Stomach (tissue), 9 donors: ENCODE results near the gene INF2. TPM values are rescaled to one million over a fixed set of nuclear protein-coding genes. Genes with fewer than 3 reads are reported as not detected.
A peak's percentile ranks its signal among the peaks of the same experiment; 100 is the strongest.

Experiments used
- DNase-seq, 2 donors: peaks; one replicate each; pipeline versions ENCODE4 v3.0.0 to v3.0.0-alpha.2; 2013 to 2019
- H3K27ac ChIP-seq, 5 donors: fragments of 200-600 bp in 4 of 5; sonication (generic) in 4 of 5; one replicate each; pipeline ENCODE4 v1.5.1; 2013 to 2019; ENCODE audit warnings: mild to moderate bottlenecking in 1 of 5, moderate library complexity in 1 of 5
- H3K27me3 ChIP-seq, 3 donors: fragments of 200-600 bp; sonication (generic); one replicate each; pipeline ENCODE4 v1.5.1; 2017 to 2019; ENCODE audit warnings: mixed run types in 1 of 3
- H3K36me3 ChIP-seq, 4 donors: fragments of 200-600 bp; sonication (generic); 1 replicate in 3 of 4; 2 replicates in 1 of 4; pipeline ENCODE4 v1.5.1; 2016 to 2019
- H3K4me1 ChIP-seq, 4 donors: fragments of 200-600 bp; sonication (generic); one replicate each; pipeline ENCODE4 v1.5.1; 2016 to 2019
- H3K4me3 ChIP-seq, 4 donors: fragments of 200-600 bp; sonication (generic) in 3 of 4; one replicate each; pipeline ENCODE4 v1.5.1; 2016 to 2019; ENCODE audit warnings: mild to moderate bottlenecking in 1 of 4
- H3K9me3 ChIP-seq, 4 donors: fragments of 200-600 bp; sonication (generic); one replicate each; pipeline ENCODE4 v1.5.1; 2016 to 2019
- EP300 ChIP-seq: sonication (generic); formaldehyde crosslinking; IDR thresholded peaks from one replicate; pipeline ENCODE4 v1.6.1; 2017; ENCODE audit warnings: antibody characterized with exemption
- POLR2A ChIP-seq, 4 donors: fragments of 450-650 bp; IDR thresholded peaks; one replicate each; pipeline ENCODE4 v1.6.1; 2016; ENCODE audit warnings: antibody characterized with exemption in 4 of 4, control low read depth in 2 of 4, mild to moderate bottlenecking in 1 of 4, moderate library complexity in 1 of 4
- POLR2AphosphoS5 ChIP-seq, 3 donors: sonication (generic); formaldehyde crosslinking; IDR thresholded peaks; one replicate each; pipeline ENCODE4 v1.6.1; 2016; ENCODE audit warnings: antibody characterized with exemption in 3 of 3
- WGBS, 5 donors: extraction: QIAGEN DNeasy Blood & Tissue Kit in 3 of 5; methylation state at CpG; one replicate each; pipeline versions ENCODE4 v1.1.5 to v1.1.7; 2013 to 2018; 5-methylcytosine and 5-hydroxymethylcytosine counted together
- intact Hi-C: fragments of 100-400 bp; cut with DNase I; formaldehyde crosslinking; loops from one replicate; pipeline ENCODE4 v1.15.1; 2023; ENCODE audit warnings: low total_unique reads
- polyA plus RNA-seq, 3 donors: library from polyadenylated mRNA; stranded (reverse); fragments of 200-250 nt; gene quantifications; one replicate each; pipeline ENCODE4 v1.2.3, GENCODE V29; 2013
- total RNA-seq, 5 donors: library from RNA; depleted of rRNA; stranded (reverse); fragments of >200 nt; gene quantifications; one replicate each; pipeline versions ENCODE4 v1.1.0 to v1.2.3, GENCODE V29; 2014 to 2016
- TF ChIP-seq, protein P1 (sequence below), 7 experiments: fragments of 450-650 bp in 4 of 7; fragments of 200-600 bp in 3 of 7; sonication (generic) in 3 of 7; IDR thresholded peaks; one replicate each; pipeline ENCODE4 v1.5.1; 2016 to 2019; ENCODE audit warnings: antibody characterized with exemption in 7 of 7, control low read depth in 2 of 7, mild to moderate bottlenecking in 1 of 7
- donor health status: healthy with polysubstance abuse.
- donor health status: Bipolar disorder and iron deficiency.
- donor health status: healthy.

Gene INF2
- total and polyA plus RNA-seq, 8 donors, result 45.9 to 385 (median 146) TPM

DNA sequence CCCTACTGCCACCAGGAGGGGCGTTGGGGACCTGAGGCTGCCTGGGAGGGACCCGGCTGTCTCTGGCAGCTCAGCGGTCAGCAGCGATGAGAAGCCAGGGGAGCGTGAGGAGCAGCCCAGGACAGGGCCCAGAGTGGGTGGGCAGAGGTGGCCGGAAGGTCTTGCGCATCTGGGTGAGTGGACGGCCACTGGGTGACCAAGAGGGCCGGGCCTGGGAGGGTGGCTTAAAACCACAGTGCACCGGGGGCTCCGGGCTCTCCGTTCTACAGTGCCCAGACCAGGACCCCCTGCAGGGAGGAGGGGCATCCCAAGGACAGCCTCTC, 10.0 kb downstream of the INF2 start:
- intact Hi-C loops, result no loop called here
- H3K4me3 ChIP-seq, result peak overlapping the region in 3 of 4 donors; percentile 2 to 13 (median 3)
- H3K36me3 ChIP-seq, result peaks cover 26 to 51% (median 42%) of the 10 kb centered on the region in 4 donors
- peaks cover 46 to 71% (median 61%) of the 10 kb centered on the region in 4 donors for H3K4me1 ChIP-seq
- H3K27me3 ChIP-seq, result no peaks in the 10 kb centered on the region
- 73 to 89% (median 86%) methylated on average over 7 to 12 of the region's 12 CpGs for WGBS, 5 donors
- TF ChIP-seq EP300 (no peak), POLR2AphosphoS5 (IDR thresholded peaks at IDR 0.05) (no peak), POLR2A (IDR thresholded peaks at IDR 0.05) (no peak)
- TF ChIP-seq, protein P1, sequence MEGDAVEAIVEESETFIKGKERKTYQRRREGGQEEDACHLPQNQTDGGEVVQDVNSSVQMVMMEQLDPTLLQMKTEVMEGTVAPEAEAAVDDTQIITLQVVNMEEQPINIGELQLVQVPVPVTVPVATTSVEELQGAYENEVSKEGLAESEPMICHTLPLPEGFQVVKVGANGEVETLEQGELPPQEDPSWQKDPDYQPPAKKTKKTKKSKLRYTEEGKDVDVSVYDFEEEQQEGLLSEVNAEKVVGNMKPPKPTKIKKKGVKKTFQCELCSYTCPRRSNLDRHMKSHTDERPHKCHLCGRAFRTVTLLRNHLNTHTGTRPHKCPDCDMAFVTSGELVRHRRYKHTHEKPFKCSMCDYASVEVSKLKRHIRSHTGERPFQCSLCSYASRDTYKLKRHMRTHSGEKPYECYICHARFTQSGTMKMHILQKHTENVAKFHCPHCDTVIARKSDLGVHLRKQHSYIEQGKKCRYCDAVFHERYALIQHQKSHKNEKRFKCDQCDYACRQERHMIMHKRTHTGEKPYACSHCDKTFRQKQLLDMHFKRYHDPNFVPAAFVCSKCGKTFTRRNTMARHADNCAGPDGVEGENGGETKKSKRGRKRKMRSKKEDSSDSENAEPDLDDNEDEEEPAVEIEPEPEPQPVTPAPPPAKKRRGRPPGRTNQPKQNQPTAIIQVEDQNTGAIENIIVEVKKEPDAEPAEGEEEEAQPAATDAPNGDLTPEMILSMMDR (IDR thresholded peaks at IDR 0.05), result no peak
- H3K9me3 ChIP-seq, result no peaks in the 10 kb centered on the region
- H3K27ac ChIP-seq, result peak overlapping the region in 4 of 5 donors; percentile 21 to 78 (median 47)
- DNase-seq, result no peak

DNA sequence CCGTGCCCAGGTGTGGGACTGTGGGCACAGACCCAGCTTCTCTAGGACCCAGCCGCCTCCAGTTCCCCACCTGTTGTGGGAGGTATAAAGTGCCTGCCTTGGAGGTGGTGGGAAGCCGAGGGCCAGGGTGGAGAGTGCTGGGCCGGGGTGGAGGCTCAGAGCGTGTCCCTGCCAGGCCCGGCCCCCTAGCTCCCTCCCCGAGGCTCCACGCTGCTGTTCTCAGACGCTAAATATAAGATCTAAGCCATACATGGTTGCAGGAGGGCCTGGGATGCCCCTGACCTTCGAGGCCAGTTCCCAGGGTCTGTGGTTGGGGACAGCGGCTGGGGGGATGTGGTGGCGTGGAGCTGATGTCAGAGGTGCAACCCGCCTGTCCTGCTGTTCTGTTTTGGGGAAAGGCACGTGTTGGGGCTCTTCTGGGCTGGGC, 10.8 kb downstream of the INF2 start:
- no peaks in the 10 kb centered on the region for H3K9me3 ChIP-seq
- H3K4me1 ChIP-seq, result peaks cover 37 to 62% (median 53%) of the 10 kb centered on the region in 4 donors
- no peak for TF ChIP-seq POLR2A (IDR thresholded peaks at IDR 0.05)
- peak overlapping the region in 3 of 5 donors; percentile 14 to 42 (median 24) for H3K27ac ChIP-seq
- no peak for DNase-seq
- intact Hi-C loops, result no loop called here
- 55 to 75% (median 74%) methylated on average over 7 to 14 of the region's 14 CpGs for WGBS, 5 donors
- no peaks in the 10 kb centered on the region for H3K27me3 ChIP-seq
- peaks cover 29 to 60% (median 51%) of the 10 kb centered on the region in 4 donors for H3K36me3 ChIP-seq
- peak overlapping the region in 1 of 4 donors; percentile 13 for H3K4me3 ChIP-seq

DNA sequence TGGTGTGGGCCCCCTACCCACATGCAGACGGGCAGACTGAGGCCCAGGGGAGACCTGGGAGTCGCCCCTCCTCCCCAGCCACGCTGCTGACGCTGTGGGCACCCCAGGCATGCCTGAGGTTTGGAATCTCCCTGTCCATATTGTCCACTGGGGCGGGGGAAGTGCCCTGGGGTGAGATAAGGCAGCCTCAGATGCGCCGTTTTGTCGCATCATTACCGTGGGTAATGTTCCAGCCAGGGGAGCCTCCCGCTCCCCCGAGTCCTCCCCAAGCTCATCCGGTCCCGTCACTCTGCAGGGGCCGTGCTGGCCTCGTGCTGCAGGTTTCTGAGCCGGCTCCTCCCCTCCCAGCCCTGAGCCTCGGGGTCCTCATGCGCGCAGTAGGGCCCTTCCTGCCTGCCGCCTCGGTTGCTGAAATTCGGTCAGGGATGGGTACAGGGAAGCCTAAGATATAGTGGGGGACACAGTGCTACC, 11.4 kb downstream of the INF2 start:
- whole genome bisulfite sequencing, 5 donors, result 77 to 82% (median 80%) methylated on average over 21 to 22 of the region's 22 CpGs
- H3K4me1 ChIP-seq, result peaks cover 32 to 57% (median 47%) of the 10 kb centered on the region in 4 donors
- H3K4me3 ChIP-seq, result no peak overlapping the region
- no peaks in the 10 kb centered on the region for H3K27me3 ChIP-seq
- TF ChIP-seq, protein P1 (IDR thresholded peaks at IDR 0.05), result no peak
- no peak for TF ChIP-seq EP300
- TF ChIP-seq POLR2AphosphoS5 (IDR thresholded peaks at IDR 0.05), result no peak
- DNase-seq, result no peak
- no peaks in the 10 kb centered on the region for H3K9me3 ChIP-seq
- H3K36me3 ChIP-seq, result peaks cover 29 to 65% (median 56%) of the 10 kb centered on the region in 4 donors
- intact Hi-C loops, result no loop called here
- H3K27ac ChIP-seq, result peak overlapping the region in 2 of 5 donors; percentile 14 to 24

DNA sequence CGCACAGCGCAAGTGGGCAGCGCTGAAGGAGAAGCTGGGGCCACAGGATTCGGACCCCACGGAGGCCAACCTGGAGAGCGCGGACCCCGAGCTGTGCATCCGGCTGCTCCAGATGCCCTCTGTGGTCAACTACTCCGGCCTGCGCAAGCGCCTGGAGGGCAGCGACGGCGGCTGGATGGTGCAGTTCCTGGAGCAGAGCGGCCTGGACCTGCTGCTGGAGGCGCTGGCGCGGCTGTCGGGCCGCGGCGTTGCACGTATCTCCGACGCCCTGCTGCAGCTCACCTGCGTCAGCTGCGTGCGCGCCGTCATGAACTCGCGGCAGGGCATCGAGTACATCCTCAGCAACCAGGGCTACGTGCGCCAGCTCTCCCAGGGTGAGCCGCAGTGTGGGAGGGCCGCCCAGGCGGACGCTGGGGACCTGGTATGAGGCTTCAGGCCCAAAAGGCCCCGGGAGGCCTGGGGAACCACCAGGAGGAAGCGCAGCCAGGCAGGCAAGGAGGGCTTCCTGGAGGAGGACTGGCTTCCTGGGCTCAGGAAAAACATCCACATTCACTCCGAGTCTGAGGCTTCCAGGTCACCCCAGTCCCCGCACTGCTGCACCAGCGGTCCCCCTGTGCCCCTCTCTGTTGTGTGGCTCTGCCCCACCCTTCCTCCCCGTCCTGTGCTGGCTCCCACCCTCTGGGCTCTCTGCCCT, 12.1 kb downstream of the INF2 start:
- 90 to 95% (median 92%) methylated on average over 40 to 46 of the region's 46 CpGs for WGBS, 5 donors
- Histone ChIP-seq H3K27ac (peak overlapping the region in 1 of 5 donors; percentile 24), H3K27me3 (no peaks in the 10 kb centered on the region), H3K4me1 (peaks cover 24 to 50% (median 40%) of the 10 kb centered on the region in 4 donors), H3K36me3 (peaks cover 29 to 65% (median 59%) of the 10 kb centered on the region in 4 donors), H3K4me3 (no peak overlapping the region), H3K9me3 (no peaks in the 10 kb centered on the region)
- intact Hi-C loops, result no loop called here
- TF ChIP-seq POLR2AphosphoS5 (IDR thresholded peaks at IDR 0.05) (no peak), POLR2A (IDR thresholded peaks at IDR 0.05) (no peak), EP300 (no peak)
- TF ChIP-seq, protein P1 (IDR thresholded peaks at IDR 0.05), result no peak
- no peak for DNase-seq

DNA sequence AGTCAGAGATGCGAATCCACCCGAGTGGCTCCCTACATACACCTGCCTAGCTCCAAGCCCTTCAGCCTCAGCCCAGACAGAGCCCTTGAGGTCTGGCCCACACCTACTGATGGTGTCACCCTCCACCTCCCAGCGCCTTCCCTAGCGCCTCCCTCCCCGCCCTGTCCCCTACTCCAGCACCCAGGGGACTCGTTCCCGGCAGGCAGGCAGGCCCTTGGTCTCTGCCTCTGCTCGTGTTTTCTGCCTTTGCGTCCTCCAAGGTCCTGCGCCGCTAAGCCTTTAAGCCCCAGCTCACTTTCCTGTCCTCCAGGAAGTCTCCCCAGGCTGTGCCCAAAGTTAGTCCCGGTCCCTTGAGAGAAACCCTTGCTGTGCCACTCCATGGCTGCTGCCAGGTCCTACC, 12.7 kb downstream of the INF2 start:
- peaks cover 29 to 66% (median 62%) of the 10 kb centered on the region in 4 donors for H3K36me3 ChIP-seq
- no peak overlapping the region for H3K27ac ChIP-seq
- H3K4me3 ChIP-seq, result no peak overlapping the region
- intact Hi-C loops, result no loop called here
- peaks cover 18 to 44% (median 34%) of the 10 kb centered on the region in 4 donors for H3K4me1 ChIP-seq
- H3K9me3 ChIP-seq, result no peaks in the 10 kb centered on the region
- TF ChIP-seq EP300 (no peak), POLR2AphosphoS5 (IDR thresholded peaks at IDR 0.05) (no peak), POLR2A (IDR thresholded peaks at IDR 0.05) (no peak)
- TF ChIP-seq, protein P1 (IDR thresholded peaks at IDR 0.05), result no peak
- DNase-seq, result no peak
- 70 to 80% (median 76%) methylated on average over 12 of the region's 12 CpGs for WGBS, 5 donors
- H3K27me3 ChIP-seq, result no peaks in the 10 kb centered on the region
